ENCODE data around the gene PREX1.

Gene PREX1

GRCh38 chr20:48771542-48771941 is 56.3 kb downstream of the PREX1 start:
- TF ChIP-seq Cebpa-rat (IDR thresholded peaks at IDR 0.05): no peak
- peaks cover 14% of the 10 kb centered on the region for H3K9me3 ChIP-seq
- H3K4me3 ChIP-seq: no peak overlapping the region
- H3K9ac ChIP-seq: no peak overlapping the region
- H3K27ac ChIP-seq: no peak overlapping the region
- H3K4me2 ChIP-seq: no peak overlapping the region
- peaks cover 53% of the 10 kb centered on the region for H3K4me1 ChIP-seq
- H3K27me3 ChIP-seq: no peaks in the 10 kb centered on the region
- no peaks in the 10 kb centered on the region for H4K20me1 ChIP-seq
- H3K36me3 ChIP-seq: no peaks in the 10 kb centered on the region

- Histone ChIP-seq H3K27ac (no peak overlapping the region), H3K4me3 (no peak overlapping the region), H3K27me3 (no peaks in the 10 kb centered on the region), H3K36me3 (no peaks in the 10 kb centered on the region), H3K4me1 (peaks cover 53% of the 10 kb centered on the region), H3K9ac (no peak overlapping the region), H3K4me2 (no peak overlapping the region), H4K20me1 (no peaks in the 10 kb centered on the region), H3K9me3 (peaks cover 7% of the 10 kb centered on the region)
- TF ChIP-seq Cebpa-rat (IDR thresholded peaks at IDR 0.05): no peak
Observed at GRCh38 chr20:48770700-48771442, 56.9 kb downstream of the PREX1 start.

GRCh38 chr20:48769069-48769983 is 58.5 kb downstream of the PREX1 start:
- H3K4me2 ChIP-seq: peak overlapping the region; percentile 23; the same call in 1 of the 2 replicates
- TF ChIP-seq Cebpa-rat (IDR thresholded peaks at IDR 0.05): no peak
- peaks cover 52% of the 10 kb centered on the region for H3K4me1 ChIP-seq
- no peaks in the 10 kb centered on the region for H3K36me3 ChIP-seq
- H3K9me3 ChIP-seq: no peaks in the 10 kb centered on the region
- H3K27ac ChIP-seq: no peak overlapping the region
- H4K20me1 ChIP-seq: no peaks in the 10 kb centered on the region
- H3K9ac ChIP-seq: no peak overlapping the region
- no peaks in the 10 kb centered on the region for H3K27me3 ChIP-seq
- no peak overlapping the region for H3K4me3 ChIP-seq

DNA sequence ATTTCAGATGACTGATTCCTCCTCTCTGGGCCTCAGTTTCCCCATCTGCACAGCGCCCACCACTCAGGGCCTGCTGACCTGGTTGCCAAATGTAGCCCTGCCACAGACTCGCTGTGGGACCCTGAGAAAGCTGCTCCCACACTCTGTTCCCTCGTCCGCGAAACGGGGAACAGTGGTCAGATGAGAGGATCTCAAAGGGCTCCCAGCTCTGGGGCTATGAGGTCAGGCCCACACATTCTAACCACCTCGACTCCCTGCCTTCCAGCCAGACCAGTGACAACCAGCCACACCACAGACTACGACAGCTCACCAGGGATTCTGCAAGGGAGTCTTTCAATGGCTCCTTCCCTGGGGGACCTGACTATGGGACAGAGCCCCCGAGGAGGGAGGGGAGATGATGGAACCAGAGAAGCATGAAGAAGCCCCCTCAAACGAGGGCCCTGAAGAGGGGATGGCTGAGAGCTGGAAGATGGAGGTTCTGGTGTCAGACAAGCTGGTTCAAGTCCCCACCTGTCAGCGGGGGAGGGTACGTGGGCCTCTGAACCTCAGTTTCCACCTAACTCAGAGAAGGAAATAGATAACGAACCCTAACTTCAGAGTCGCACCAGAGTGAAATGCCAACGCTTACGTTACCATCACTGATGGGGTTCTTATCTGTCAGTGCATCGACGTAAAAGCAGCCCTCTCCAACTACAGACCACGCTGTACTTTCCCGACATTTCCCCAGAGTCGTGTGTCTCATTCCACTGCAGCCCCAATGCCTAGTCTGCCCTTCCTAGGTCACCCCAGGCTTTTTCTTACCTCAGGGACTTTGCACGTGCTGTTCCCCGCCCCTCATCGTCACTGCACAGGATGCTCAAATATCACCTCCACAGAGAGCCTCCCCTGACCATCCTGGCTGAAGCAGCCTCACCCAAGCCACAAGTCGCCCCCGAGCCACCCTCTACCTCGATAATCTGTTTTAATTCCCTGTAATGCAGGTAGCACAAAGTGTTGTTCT is 60.5 kb downstream of the PREX1 start:
- no peak overlapping the region for H3K27ac ChIP-seq
- H3K36me3 ChIP-seq: no peaks in the 10 kb centered on the region
- no peak overlapping the region for H3K9ac ChIP-seq
- no peak overlapping the region for H3K4me2 ChIP-seq
- no peaks in the 10 kb centered on the region for H3K27me3 ChIP-seq
- no peak overlapping the region for H3K4me3 ChIP-seq
- no peaks in the 10 kb centered on the region for H3K9me3 ChIP-seq
- TF ChIP-seq Cebpa-rat (IDR thresholded peaks at IDR 0.05): no peak
- H4K20me1 ChIP-seq: no peaks in the 10 kb centered on the region
- H3K4me1 ChIP-seq: peaks cover 31% of the 10 kb centered on the region

DNA sequence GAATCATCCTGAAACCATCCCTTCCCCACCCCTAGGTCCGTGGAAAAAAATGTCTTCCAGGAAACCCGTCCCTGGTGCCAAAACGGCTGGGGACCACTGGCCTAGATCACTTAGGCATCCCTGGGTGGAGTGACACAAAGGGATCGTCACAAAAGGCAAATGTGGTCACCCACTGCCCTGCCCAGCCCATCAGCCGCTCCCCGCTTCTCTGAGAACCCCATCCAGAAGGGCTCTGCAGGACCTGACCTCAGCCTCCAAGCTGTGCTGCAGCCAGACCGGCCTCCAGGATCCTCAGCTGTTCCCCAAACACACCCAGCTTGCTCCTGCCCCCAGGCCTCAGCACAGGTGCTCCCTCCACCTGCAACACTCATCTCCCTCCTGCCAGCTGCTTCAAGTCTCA is 61.6 kb downstream of the PREX1 start:
- Histone ChIP-seq H3K9me3 (no peaks in the 10 kb centered on the region), H3K27me3 (no peaks in the 10 kb centered on the region), H3K4me2 (no peak overlapping the region), H3K36me3 (no peaks in the 10 kb centered on the region), H4K20me1 (no peaks in the 10 kb centered on the region), H3K9ac (no peak overlapping the region), H3K4me3 (no peak overlapping the region), H3K27ac (no peak overlapping the region), H3K4me1 (peaks cover 27% of the 10 kb centered on the region; the same call in 1 of the 2 replicates)
- TF ChIP-seq Cebpa-rat (IDR thresholded peaks at IDR 0.05): no peak

- no peak overlapping the region for H3K27ac ChIP-seq
- no peak overlapping the region for H3K4me3 ChIP-seq
- H3K9ac ChIP-seq: no peak overlapping the region
- H4K20me1 ChIP-seq: no peaks in the 10 kb centered on the region
- H3K4me1 ChIP-seq: peaks cover 35% of the 10 kb centered on the region
- no peaks in the 10 kb centered on the region for H3K9me3 ChIP-seq
- no peak for TF ChIP-seq Cebpa-rat (IDR thresholded peaks at IDR 0.05)
- H3K36me3 ChIP-seq: no peaks in the 10 kb centered on the region
- no peak overlapping the region for H3K4me2 ChIP-seq
- no peaks in the 10 kb centered on the region for H3K27me3 ChIP-seq
Observed at GRCh38 chr20:48765359-48765758, 62.4 kb downstream of the PREX1 start.

DNA sequence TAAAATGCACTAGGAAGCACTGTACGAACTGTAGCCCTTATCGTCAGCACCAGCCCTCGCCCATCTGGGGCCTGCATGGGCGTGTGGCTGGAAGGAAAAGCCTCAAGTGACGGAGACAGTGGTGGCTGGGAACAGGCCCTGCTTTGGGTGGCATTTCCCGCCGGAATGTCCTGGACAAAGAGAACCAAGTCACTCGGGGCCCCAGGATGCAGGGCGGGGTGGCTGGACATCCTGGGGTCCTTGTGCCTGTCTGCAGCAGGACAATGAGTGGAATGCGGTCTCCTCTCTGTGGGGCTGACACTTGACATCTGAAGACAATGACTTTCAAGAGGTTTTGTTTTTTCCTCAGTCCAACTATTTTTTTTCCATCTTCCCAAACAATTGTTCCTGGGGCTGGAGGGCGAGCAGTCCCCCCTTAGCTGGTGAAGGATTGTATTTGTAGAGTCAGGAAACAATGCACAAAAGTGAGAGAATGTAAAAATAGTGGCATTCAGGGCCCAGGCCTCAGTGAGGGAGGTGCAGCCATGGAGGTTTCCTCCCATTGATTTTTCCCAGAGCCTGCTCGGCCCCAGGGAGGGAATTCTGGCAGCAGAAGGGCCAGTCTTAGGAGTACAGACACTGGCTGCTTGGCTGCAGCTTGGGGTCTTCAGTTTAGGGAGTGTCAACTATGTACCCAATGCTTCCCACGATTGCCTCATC is 64.4 kb downstream of the PREX1 start:
- H3K4me1 ChIP-seq: peaks cover 41% of the 10 kb centered on the region
- no peaks in the 10 kb centered on the region for H4K20me1 ChIP-seq
- no peak overlapping the region for H3K4me3 ChIP-seq
- no peaks in the 10 kb centered on the region for H3K9me3 ChIP-seq
- no peaks in the 10 kb centered on the region for H3K27me3 ChIP-seq
- H3K9ac ChIP-seq: no peak overlapping the region
- no peak overlapping the region for H3K4me2 ChIP-seq
- no peaks in the 10 kb centered on the region for H3K36me3 ChIP-seq
- no peak overlapping the region for H3K27ac ChIP-seq
- no peak for TF ChIP-seq Cebpa-rat (IDR thresholded peaks at IDR 0.05)

GRCh38 chr20:48761874-48762273 is 65.9 kb downstream of the PREX1 start:
- Histone ChIP-seq H3K4me3 (no peak overlapping the region), H3K4me2 (no peak overlapping the region), H3K36me3 (no peaks in the 10 kb centered on the region), H3K9ac (no peak overlapping the region), H3K27me3 (no peaks in the 10 kb centered on the region), H3K4me1 (peaks cover 46% of the 10 kb centered on the region), H4K20me1 (no peaks in the 10 kb centered on the region), H3K27ac (no peak overlapping the region), H3K9me3 (no peaks in the 10 kb centered on the region)
- no peak for TF ChIP-seq Cebpa-rat (IDR thresholded peaks at IDR 0.05)
